PC-3 (cell line): Measurements from ENCODE around the gene SLC39A11. TPM values are rescaled to one million over a fixed set of nuclear protein-coding genes. Genes with fewer than 3 reads are reported as not detected.

Source experiments
- ATAC-seq: fragments of 200-7000 bp; cut with Tn5 transposase; 2 replicates; pipeline ENCODE4 v1.9.1; 2020; ENCODE audit warnings: mild to moderate bottlenecking, moderate library complexity
- BruUV-seq: library from RNA; stranded (reverse); fragments of 400-500 nt; replicated peaks from 2 replicates; lab custom pipeline; 2021; lab: Mats Ljungman, UMichigan
- CTCF ChIA-PET: fragments of 300-600 bp; sonication (Branson Sonifier 250); formaldehyde crosslinking; loops from one replicate; lab custom pipeline; 2022; ENCODE audit warnings: antibody characterized with exemption; lab: Charles Lee
- POLR2A ChIA-PET: fragments of 300-600 bp; sonication (Branson Sonifier 250); formaldehyde crosslinking; loops from one replicate; lab custom pipeline; 2022; ENCODE audit warnings: antibody characterized with exemption; ENCODE audit not compliant: unreplicated experiment; lab: Charles Lee
- DNase-seq: peaks from one replicate; pipeline ENCODE4 v3.0.0-alpha.2; 2015
- H2AFZ ChIP-seq: fragments of 300-600 bp; sonication (generic); 2 replicates; pipeline ENCODE4 v1.6.0; 2016; ENCODE audit warnings: antibody characterized with exemption, low read length
- H3F3A ChIP-seq: fragments of 300-600 bp; sonication (generic); one replicate; pipeline ENCODE4 v1.6.0; 2017; ENCODE audit warnings: antibody characterized with exemption, low read length, control low read depth, mild to moderate bottlenecking; ENCODE audit not compliant: unreplicated experiment
- H3K27ac ChIP-seq: fragments of 300-600 bp; sonication (generic); 2 replicates; pipeline ENCODE4 v1.5.1; 2016; ENCODE audit warnings: mild to moderate bottlenecking, low read length
- H3K27me3 ChIP-seq: fragments of 300-600 bp; sonication (generic); 2 replicates; pipeline ENCODE4 v1.6.1; 2016; ENCODE audit warnings: low read length, mixed read lengths
- H3K36me3 ChIP-seq: fragments of 300-600 bp; sonication (generic); 2 replicates; pipeline ENCODE4 v1.6.1; 2016; ENCODE audit warnings: low read depth, mixed run types, low read length, mixed read lengths
- H3K4me1 ChIP-seq: fragments of 300-600 bp; sonication (generic); 2 replicates; pipeline ENCODE4 v1.5.1; 2016; ENCODE audit warnings: low read length; ENCODE audit not compliant: insufficient read depth
- H3K4me2 ChIP-seq: fragments of 300-600 bp; sonication (generic); 2 replicates; pipeline ENCODE4 v1.6.0; 2016; ENCODE audit warnings: low read length
- H3K4me3 ChIP-seq: fragments of 300-600 bp; sonication (generic); 2 replicates; pipeline ENCODE4 v1.5.1; 2016; ENCODE audit warnings: mild to moderate bottlenecking, low read length, mixed read lengths
- H3K79me2 ChIP-seq: fragments of 300-600 bp; sonication (generic); 2 replicates; pipeline ENCODE4 v1.6.1; 2017; ENCODE audit warnings: low read length, mixed read lengths
- H3K9ac ChIP-seq: fragments of 300-600 bp; sonication (generic); 2 replicates; pipeline ENCODE4 v1.6.0; 2016; ENCODE audit warnings: mild to moderate bottlenecking, low read length
- H3K9me2 ChIP-seq: fragments of 300-600 bp; sonication (generic); replicated peaks from 2 replicates; pipeline ENCODE4 v1.6.1; 2016; ENCODE audit warnings: mixed run types, low read length, mixed read lengths
- H3K9me3 ChIP-seq: fragments of 300-600 bp; sonication (generic); 2 replicates; pipeline ENCODE4 v1.6.1; 2016; ENCODE audit warnings: low read length, mixed read lengths
- H4K20me1 ChIP-seq: fragments of 300-600 bp; sonication (generic); 2 replicates; pipeline ENCODE4 v1.6.1; 2016; ENCODE audit warnings: low read length, mixed read lengths
- CTCF ChIP-seq: fragments of 300-600 bp; sonication (generic); conservative IDR thresholded peaks from 2 replicates; pipeline ENCODE4 v1.5.1; 2017; ENCODE audit warnings: antibody characterized with exemption, low read depth, mild to moderate bottlenecking, low read length
- EZH2 ChIP-seq: fragments of 300-600 bp; sonication (generic); IDR thresholded peaks from one replicate; pipeline ENCODE4 v1.6.1; 2017; ENCODE audit warnings: antibody characterized with exemption, mild to moderate bottlenecking, low read length; ENCODE audit not compliant: unreplicated experiment
- EZH2phosphoT487 ChIP-seq: fragments of 300-600 bp; sonication (generic); IDR thresholded peaks from 2 replicates; pipeline ENCODE4 v1.6.1; 2018; ENCODE audit warnings: mild to moderate bottlenecking, antibody characterized with exemption, low read length, borderline replicate concordance
- intact Hi-C: fragments of 100-400 bp; cut with micrococcal nuclease; formaldehyde crosslinking; loops from 2 replicates; pipeline ENCODE4 v1.9.0; 2023
- total RNA-seq: library from RNA; depleted of rRNA; stranded (reverse); fragments of >200 nt; gene quantifications from 2 replicates; pipeline ENCODE4 v1.2.3, GENCODE V29; 2014

The SLC39A11 gene
- total RNA-seq, 1 experiment from 2014 or later, result 37.7 TPM

GRCh38 chr17:72705905-72706395, 386.5 kb downstream of the SLC39A11 start:
- no peak for ATAC-seq
- no TSS peak for BruUV-seq
- H3K27me3 ChIP-seq, result no peaks in the 10 kb centered on the region
- H3K4me3 ChIP-seq, result no peak overlapping the region
- no peak overlapping the region for H3K4me2 ChIP-seq
- H3K79me2 ChIP-seq, result no peaks in the 10 kb centered on the region
- H3K4me1 ChIP-seq, result peaks cover 47% of the 10 kb centered on the region
- no peak overlapping the region for H2AFZ ChIP-seq
- H4K20me1 ChIP-seq, result no peaks in the 10 kb centered on the region
- CTCF ChIA-PET, result interaction anchor here (0.6 kb wide), 2 partner anchors 22 to 149 kb away, joined by 3 to 4 read pairs; no protein-coding TSS in a partner anchor
- H3K9ac ChIP-seq, result no peak overlapping the region
- H3K27ac ChIP-seq, result peak overlapping the region; percentile 43
- H3K9me3 ChIP-seq, result 0 out of 2 replicates have a peak, but pooled peaks cover 4% of the 10 kb centered on the region
- no peaks in the 10 kb centered on the region for H3K9me2 ChIP-seq
- intact Hi-C loops, result loop anchor here (1.0 kb wide), 1 partner anchor 10 kb away; no protein-coding TSS in a partner anchor
- H3F3A ChIP-seq, result no peaks in the 10 kb centered on the region
- no peak for DNase-seq
- no peak for TF ChIP-seq CTCF
- TF ChIP-seq EZH2, result no peak
- TF ChIP-seq EZH2phosphoT487, result no peak
- H3K36me3 ChIP-seq, result peaks cover 4% of the 10 kb centered on the region; the same call in 1 of the 2 replicates
- POLR2A ChIA-PET, result no interaction called here

GRCh38 chr17:72702998-72703397, 389.5 kb downstream of the SLC39A11 start:
- ATAC-seq, result no peak
- H4K20me1 ChIP-seq, result no peaks in the 10 kb centered on the region
- peak overlapping the region; percentile 60 for H3K9ac ChIP-seq
- ChIA-PET POLR2A (no interaction called here), CTCF (no interaction called here)
- intact Hi-C loops, result no loop called here
- H3K27ac ChIP-seq, result peak overlapping the region; percentile 85
- H3K9me3 ChIP-seq, result no peaks in the 10 kb centered on the region
- no peaks in the 10 kb centered on the region for H3K36me3 ChIP-seq
- TF ChIP-seq EZH2phosphoT487 (no peak), EZH2 (no peak), CTCF (no peak)
- peak; percentile 53 for DNase-seq
- no peak overlapping the region for H3K4me3 ChIP-seq
- no peaks in the 10 kb centered on the region for H3F3A ChIP-seq
- BruUV-seq, result no TSS peak
- H3K9me2 ChIP-seq, result no peaks in the 10 kb centered on the region
- H3K79me2 ChIP-seq, result no peaks in the 10 kb centered on the region
- H3K27me3 ChIP-seq, result no peaks in the 10 kb centered on the region
- 0 out of 2 replicates have a peak overlapping the region, but pooled peaks have one; percentile 14 for H3K4me2 ChIP-seq
- no peak overlapping the region for H2AFZ ChIP-seq
- peaks cover 54% of the 10 kb centered on the region for H3K4me1 ChIP-seq

- POLR2A ChIA-PET, result no interaction called here
Measured at GRCh38 chr17:72702136-72702735, 390.3 kb downstream of the SLC39A11 start.

More at GRCh38 chr17:72702136-72702735, 390.3 kb downstream of the SLC39A11 start:
- CTCF ChIA-PET, result no interaction called here
- no TSS peak for BruUV-seq
- no peaks in the 10 kb centered on the region for H3K9me2 ChIP-seq
- H3K4me2 ChIP-seq, result peak overlapping the region; percentile 37
- no peaks in the 10 kb centered on the region for H3K27me3 ChIP-seq
- H2AFZ ChIP-seq, result no peak overlapping the region
- ATAC-seq, result peak; percentile 58
- H3K9ac ChIP-seq, result peak overlapping the region; percentile 68
- peaks cover 62% of the 10 kb centered on the region for H3K4me1 ChIP-seq
- no peaks in the 10 kb centered on the region for H3K79me2 ChIP-seq
- H3K36me3 ChIP-seq, result no peaks in the 10 kb centered on the region
- no peaks in the 10 kb centered on the region for H3K9me3 ChIP-seq
- intact Hi-C loops, result no loop called here
- DNase-seq, result peak; percentile 93
- no peaks in the 10 kb centered on the region for H4K20me1 ChIP-seq
- H3K4me3 ChIP-seq, result no peak overlapping the region
- TF ChIP-seq CTCF, result no peak
- no peak for TF ChIP-seq EZH2
- TF ChIP-seq EZH2phosphoT487, result no peak
- H3K27ac ChIP-seq, result peak overlapping the region; percentile 85
- no peaks in the 10 kb centered on the region for H3F3A ChIP-seq
